GM19025 (cell line): Measurements from ENCODE around the gene VEZT.
"Not testable (repeated sequence)": the region's sequence is repeated elsewhere in the genome, so short reads cannot be mapped to it uniquely, and the experiment has no call there.

Source experiments
- ATAC-seq: cut with Tn5 transposase; IDR thresholded peaks from one replicate; pipeline ENCODE4 v1.9.1; 2021; ENCODE audit warnings: mild to moderate bottlenecking, low read depth, moderate library complexity; ENCODE audit not compliant: unreplicated experiment

VEZT gene

DNA sequence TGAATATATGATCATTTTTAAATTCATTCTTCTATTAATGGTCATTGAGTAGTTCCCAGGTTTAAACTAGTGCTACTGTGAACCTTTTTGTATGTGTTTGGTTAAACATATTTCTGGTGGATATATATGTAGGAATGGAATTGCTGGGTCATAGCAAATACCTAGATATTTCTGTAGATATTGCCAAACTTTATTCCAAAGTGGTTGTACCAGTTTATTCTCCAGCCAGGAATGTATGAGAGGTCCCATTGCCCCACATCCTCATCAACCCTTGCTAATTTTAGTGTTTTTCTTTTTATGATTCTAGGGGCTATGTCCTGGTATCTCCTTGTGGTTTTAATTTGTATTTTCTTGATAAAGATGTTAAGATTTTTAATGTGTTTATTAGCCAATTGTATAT lies 3.1 kb downstream of the VEZT start:
- ATAC-seq = no peak

DNA sequence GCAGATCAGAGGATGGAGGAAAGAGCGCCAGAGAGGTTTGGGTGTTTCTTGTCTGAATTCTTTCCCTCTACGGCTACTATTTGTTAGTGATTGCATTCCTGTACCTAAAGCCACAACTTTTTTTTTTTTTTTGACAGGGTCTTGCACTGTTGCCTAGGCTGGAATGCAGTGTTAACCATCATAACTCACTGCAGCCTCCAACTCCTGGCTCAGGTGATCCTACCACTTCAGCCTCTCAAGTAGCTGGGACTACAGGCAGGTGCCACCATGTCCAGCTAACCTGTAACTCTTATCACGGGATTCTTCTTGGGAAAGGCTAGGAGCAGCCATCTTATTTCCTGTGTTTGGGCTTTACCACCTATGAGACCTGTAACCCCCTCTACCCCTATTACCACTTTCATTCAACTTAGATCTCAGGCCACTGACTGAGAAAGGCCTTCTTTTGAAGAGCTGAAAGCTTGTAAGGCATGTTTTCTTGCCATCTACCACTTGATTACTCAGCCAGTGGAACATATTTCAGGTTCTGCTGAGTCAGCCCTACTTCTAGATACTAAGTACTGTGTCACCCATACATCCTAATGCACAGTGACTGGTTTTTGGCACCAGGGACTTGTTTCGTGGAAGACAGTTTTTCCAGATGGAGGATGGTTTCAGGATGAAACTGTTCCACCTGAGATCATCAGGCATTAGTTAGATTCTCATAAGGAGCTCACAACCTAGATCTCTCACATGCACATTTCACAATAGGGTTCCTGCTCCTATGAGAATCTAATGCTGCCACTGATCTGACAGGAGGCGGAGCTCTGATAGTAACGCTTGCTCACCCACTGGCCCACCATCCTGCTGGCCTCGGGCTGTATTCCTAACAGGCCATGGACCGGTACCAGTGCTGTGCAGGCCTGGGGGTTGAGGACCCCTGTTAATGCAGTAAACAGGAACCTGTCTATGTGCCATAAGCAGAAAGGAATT lies 6.9 kb downstream of the VEZT start:
- no peak for ATAC-seq

DNA sequence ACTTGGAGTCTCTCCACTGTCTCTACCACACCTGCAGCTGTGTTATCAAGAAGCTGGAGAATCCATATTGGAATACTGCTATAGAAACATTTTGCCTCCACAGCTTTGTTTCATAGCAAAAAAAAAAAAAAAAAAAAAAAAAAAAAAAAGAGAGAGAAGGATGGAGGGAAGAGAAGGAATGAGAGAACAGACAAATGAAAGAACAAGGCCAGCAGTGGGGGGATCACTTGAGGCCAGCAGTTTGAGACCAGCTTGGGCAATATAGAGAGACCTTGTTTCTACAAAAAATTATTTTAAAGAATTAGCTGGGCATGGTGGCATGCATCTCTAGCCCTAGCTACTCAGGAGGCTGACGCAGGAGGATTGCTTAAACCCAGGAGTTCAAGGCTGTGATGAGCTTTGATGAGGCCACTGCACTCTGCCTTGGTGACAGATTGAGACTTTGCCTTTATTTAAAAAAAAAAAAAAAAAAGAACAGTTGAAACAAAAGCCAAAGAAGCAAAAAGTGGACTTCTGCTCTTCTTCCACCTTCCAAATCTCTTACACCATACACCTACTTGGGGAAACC lies 8.1 kb downstream of the VEZT start:
- ATAC-seq = no peak

DNA sequence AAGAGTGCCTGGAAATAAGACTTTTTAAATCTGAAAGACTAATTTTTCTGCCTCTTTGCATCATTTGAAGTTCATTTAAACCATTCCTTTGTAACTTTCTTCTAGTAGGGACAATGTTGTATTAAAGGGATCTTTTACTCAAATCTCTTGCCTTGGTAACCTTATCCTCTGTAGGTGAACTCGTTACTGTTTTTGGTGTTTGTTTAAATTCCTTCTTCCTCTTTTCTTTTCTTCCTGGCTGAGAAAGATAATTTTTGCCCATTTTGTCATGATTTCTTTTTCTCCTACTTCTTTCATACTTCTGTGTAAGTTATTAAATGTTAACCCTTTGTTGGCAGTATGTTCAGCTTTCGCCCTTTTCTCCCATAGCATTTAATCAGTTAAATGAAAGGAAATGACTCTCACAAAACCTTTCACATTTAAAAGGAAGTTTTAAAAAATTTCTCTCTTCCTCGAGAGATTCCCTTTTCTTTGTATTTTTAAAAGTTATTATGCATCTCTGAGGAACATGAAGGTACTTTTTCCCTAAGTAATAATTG lies 10.3 kb downstream of the VEZT start:
- no peak for ATAC-seq

DNA sequence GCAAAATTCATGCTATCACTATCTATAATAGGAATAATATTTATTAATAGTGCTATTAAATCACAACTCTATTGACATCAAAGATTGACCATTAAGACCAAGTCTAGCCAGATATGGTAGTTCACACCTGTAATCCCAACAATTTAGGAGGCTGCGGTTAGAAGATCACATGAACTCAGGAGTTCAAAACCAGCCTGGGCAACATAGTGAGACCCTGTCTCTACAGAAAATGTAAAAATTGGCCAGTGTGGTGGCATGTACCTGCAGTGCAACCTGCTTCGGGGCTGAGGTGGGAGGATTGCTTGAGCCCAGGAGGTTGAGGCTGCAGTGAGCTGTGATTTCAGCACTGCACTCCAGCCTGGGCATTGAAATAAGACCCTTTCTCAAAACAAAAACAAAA lies 11.0 kb downstream of the VEZT start:
- ATAC-seq = no peak

DNA sequence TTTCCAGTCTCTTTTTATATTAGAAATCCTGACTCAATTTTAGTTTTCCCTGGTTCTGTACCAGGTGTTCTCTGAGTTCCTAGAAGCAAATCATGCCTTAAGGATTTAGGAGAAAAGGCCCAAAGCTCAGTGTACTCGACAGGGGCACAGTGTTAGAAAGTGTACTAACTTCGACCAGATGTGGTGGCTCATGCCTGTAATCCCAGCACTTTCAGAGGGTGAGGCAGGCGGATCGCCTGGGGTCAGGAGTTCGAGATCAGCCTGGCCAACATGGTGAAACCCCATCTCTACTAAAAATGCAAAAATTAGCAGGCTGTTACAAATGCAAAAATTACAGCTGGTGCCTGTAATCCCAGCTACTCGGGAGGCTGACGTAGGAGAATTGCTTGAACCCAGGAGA lies 12.0 kb downstream of the VEZT start:
- ATAC-seq = no peak

DNA sequence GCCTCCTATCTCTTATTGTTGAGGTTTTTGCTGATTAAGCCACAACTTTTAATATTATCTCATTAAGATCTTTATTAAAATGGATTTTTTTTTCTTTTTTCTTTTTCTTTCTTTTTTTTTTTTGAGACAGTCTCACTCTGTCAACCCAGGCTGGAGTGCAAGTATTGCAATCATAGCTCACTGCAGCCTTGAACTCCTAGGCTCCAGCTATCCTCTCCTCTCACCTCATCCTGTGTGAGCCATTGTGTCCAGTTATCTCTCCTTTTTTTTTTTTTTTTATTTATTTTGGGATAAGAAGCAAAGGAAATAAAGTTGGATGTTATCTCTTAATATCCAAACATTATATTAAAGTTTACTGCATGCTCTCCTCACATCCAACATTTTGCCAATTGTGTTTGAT lies 12.7 kb downstream of the VEZT start:
- ATAC-seq = no peak

DNA sequence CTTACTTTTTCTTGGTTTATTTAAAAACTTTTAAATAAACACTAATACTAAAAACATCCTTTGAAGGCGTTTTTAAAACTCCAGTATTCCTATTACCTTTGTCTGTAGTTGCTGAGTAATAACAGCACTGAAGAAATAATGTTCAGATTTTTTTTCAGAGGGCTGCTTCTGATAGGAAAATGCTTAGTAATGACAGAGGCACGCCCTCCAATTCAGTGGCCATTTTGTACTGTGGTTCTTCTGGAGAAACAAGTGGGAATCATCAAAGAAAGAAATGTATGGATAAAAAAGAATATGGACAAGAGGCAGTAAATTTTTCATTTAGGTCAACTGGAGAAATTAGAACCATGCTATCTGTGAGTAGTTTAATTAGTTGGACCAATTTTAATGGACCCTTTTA lies 13.6 kb downstream of the VEZT start:
- no peak for ATAC-seq

DNA sequence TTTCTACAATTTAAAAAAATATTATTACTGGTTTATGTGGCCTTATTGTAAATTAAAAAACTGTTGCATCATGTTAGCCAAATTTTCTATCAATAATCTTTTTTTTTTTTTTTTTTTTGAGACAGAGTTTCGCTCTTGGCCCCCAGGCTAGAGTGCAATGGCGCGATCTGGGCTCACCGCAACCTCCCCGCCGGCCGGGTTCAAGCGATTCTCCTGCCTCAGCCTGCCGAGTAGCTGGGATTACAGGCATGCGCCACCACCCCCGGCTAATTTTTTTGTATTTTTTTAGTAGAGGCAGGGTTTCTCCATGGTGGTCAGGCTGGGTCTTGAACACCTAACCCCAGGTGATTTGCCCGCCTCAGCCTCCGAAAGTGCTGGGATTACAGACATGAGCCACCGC lies 16.6 kb downstream of the VEZT start:
- not testable (repeated sequence) for ATAC-seq

DNA sequence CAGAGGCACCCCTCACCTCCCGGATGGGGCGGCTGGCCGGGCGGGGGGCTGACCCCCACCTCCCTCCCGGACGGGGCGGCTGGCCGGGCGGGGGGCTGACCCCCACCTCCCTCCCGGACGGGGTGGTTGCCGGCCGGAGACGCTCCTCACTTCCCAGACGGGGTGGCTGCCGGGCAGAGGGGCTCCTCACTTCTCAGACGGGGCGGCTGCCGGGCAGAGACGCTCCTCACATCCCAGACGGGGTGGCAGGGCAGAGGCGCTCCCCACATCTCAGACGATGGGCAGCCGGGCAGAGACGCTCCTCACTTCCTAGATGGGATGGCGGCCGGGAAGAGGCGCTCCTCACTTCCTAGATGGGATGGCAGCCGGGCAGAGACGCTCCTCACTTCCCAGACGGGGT lies 18.0 kb downstream of the VEZT start:
- not testable (repeated sequence) for ATAC-seq

DNA sequence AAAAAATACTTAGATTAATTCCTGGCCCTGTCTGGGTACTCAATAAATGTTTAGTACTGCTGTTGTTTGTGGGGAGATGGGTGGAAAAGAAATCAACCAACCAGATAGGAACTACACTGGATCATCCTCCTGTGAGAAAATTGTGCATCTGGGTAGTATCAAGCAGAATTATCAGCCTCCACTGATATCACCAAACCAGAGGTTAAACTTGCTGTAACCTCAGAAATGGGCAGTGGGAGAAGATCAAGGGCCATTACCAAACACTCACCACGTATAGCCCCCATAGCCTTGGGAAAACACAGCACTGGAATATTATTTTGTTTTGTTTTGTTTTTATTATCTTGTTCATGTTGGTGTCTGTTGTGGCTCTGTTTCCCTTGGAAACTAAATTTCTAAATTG lies 19.7 kb downstream of the VEZT start:
- no peak for ATAC-seq

DNA sequence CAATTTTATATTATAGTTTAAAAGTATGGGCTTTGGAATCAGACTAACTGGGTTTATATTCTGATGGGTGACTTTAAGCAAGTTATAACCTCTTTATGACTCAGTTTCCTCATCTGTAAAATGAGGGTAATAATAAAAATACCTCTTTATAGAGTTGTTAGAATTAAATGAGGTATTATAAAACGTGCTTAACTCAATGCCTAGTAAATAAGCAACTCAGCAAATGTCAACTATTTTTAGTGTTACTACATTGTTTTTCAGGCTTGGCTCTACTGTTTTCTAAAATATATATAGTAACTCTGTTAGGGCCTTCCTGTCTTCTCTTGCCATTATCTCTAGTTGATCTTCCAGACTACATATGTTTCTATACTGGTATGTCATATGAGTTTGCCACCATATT lies 20.5 kb downstream of the VEZT start:
- no peak for ATAC-seq

DNA sequence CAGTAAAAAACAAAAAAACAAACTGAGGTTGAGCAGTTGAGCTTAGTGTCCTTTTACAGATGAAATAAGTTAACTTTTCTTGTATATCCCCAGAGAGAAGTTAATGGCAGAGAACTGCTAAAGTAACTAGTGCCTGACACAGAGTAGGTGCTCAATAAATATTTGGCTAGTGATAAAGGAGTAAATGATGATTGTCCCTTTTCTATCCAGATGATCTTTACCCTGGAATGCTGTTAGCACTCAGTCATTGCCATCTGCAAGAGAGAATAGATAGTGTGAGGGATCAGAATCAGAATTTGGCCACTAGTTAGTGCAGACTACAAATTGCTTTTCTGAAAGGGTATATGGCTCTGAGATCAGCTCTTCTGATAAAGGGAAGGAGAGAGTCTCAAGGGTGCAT lies 21.6 kb downstream of the VEZT start:
- no peak for ATAC-seq

DNA sequence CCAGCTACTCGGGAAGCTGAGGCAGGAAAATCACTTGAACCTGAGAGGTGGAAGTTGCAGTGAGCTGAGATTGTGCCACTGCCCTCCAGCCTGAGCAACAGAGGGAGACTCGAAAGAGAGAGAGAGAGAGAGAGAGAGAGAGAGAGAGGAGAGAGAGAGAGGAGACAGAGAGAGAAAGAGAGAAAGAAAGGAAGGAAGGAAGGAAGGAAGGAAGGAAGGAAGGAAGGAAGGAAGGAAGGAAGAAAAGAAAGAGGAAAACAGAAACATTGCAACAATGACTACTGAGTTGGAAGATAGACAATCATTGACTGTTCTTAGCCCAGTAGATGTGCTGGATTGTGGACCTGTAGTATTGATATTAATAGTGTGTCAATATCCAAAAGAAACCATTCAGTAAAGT lies 22.2 kb downstream of the VEZT start:
- ATAC-seq = not testable (repeated sequence)

DNA sequence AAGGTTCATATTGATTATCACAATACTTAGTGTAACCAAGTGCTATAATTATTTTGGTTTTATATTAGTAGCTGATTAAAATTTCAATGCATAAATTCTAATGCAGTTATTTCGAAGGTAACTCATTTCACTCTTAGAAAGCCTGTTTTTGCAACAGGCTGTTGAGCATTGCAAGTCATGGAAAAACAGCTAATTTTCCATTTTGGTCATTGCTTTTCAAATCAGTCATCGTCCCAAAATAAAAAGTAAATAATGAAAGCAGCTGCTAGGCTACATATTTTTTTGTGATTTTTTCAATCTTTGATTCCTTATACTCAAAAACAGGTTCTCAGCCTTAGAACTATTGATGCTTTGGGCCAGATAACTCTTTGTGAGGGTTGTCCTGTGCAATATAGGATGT lies 22.9 kb downstream of the VEZT start:
- no peak for ATAC-seq

DNA sequence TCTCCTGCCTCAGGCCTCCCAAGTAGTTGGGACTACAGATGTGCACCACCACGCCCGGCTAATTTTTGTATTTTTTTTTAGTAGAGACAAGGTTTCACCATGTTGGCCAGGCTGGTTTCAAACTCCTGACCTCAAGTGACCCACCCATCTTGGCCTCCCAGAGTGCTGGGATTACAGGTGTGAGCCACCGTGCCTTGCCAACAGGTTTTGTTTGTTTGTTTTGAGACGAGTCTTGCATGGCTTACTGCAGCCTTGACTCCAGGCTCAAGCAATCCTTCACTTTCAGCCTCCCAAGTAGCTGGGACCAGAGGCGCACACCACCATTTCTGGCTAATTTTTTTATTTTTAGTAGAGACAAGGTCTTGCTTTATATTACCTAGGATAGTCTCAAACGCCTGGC lies 23.5 kb downstream of the VEZT start:
- ATAC-seq = not testable (repeated sequence)

DNA sequence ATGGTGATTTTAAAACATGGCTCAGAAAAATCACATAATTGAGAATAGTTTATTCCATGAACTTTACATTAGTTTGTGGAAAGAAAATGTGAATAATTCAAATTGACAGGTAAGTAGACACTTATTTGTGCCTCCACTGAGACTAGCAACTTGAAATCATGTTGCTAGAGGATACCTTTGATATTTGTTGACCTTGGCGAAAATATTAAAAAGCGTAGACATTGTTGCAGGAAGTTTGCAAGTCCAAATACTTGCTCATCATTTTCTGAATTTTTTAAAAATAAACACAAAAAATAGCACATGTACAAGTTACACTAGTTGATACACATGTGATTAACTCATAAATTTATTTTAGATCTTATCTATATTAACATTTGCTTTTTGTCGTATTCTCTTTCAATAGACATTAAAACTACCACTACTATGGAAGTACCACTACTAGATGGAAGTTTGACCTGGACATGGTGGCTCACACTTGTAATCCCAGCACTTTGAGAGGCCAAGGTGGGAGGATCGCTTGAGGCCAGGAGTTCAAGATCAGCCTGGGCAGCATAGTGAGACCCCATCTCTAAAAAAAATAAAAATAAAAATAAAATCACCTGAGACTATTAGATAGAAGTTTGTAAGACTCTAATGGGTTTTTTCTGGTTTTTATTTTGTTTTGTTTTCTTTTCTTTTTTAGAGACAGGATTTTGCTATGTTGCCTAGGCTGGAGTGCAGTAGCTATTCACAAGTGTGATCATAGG lies 24.3 kb downstream of the VEZT start:
- no peak for ATAC-seq

DNA sequence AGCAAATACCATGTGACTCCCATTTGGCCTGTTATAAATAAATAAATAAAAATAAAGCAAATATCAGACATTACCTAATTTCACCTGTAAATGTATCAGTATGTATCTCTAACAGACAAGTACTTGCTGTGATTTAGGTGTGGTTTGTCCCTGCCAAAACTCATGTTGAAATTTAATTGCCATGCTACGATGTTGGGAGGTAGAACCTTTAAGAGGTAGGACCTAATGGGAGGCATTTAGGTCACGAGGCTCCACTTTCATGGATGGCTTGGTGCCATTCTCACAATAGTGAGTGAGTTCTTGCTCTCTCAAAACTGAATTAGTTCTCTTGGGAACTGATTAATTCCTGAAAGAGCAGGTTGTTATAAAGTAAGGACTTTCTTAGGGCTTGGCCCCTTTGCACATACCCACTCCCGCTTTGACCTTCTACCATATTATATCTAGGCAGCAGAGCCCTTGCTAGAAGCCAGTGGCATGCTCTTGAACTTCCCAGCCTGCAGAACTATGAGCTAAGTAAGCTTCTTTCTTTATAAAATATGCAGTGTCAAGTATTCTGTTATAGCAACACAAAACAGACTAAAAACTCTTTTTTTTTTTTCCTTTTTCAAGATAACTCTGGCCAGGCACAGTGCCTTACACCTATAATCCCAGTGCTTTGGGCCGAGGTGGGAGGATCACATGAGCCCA lies 26.0 kb downstream of the VEZT start:
- ATAC-seq = no peak

DNA sequence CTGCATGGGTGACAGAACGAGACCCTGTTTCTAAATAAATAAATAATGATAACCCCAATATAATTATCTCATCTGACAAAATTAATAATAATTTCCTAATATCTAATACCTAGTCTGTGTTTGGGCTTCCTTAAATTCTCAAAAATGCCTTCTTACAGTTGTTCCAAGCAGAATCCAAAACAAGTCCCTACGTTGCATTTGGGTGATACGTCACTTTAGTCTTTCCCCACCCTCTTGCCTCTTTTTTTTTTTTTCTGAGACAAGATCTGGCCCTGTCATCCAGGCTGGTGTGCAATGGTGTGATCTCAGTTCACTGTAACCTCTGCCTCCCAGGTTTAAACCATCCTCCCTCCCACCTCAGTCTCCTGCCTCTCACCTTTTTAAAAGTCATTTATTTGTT lies 26.7 kb downstream of the VEZT start:
- no peak for ATAC-seq

DNA sequence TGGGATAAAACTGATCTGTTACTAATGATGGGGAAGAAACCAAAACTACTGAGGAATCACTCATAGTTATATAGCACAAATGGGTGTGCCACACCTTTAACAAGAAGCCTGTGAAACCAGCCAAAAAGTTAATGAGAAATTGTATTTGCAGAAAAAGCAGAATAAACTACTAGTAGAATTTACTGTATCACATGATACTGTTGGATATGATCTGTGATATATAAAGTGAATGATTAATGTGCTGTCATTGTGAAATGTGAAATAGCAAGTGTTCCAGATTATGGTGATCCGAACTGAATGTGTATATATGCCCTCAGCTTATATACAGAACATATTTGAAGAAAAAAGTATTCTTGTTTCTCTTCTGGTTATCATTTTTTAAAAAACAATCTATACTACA lies 30.5 kb downstream of the VEZT start:
- ATAC-seq = no peak
